H1 (cell line): ENCODE data around the gene DNAH8. TPM values are rescaled to one million over a fixed set of nuclear protein-coding genes. Genes with fewer than 3 reads are reported as not detected.

Experiments
- CHD2 ChIP-seq: IDR thresholded peaks from 2 replicates; pipeline ENCODE4 v1.6.1; 2012; ENCODE audit warnings: low read length, improper control_type of control experiment
- CTCF ChIP-seq, 3 experiments: IDR thresholded peaks; 1 replicate in 2 of 3; 2 replicates in 1 of 3; pipeline versions ENCODE4 v1.5.1 to v1.6.1; 2011; ENCODE audit warnings: low read length in 3 of 3, mild to moderate bottlenecking in 3 of 3, inconsistent platforms in 2 of 3, low read depth in 1 of 3, moderate library complexity in 1 of 3; ENCODE audit not compliant: insufficient read depth in 1 of 3; ENCODE audit errors: control extremely low read depth in 1 of 3
- HDAC6 ChIP-seq: IDR thresholded peaks from one replicate; pipeline ENCODE4 v1.7.1; 2012; ENCODE audit warnings: low read depth, mild to moderate bottlenecking, inconsistent platforms, low read length, moderate library complexity
- RNF2 ChIP-seq: fragments of 200-900, 300-1000 bp; sonication (generic); IDR thresholded peaks from 2 replicates; pipeline ENCODE4 v1.7.1; 2016; ENCODE audit warnings: borderline replicate concordance, low read depth, mild to moderate bottlenecking, antibody characterized with exemption, low read length; ENCODE audit not compliant: poor library complexity, severe bottlenecking; ENCODE audit errors: missing control alignments
- polyA plus RNA-seq, 7 experiments: library from polyadenylated mRNA; depleted of rRNA in 3 of 7; stranded (reverse) in 5 of 7; unstranded in 2 of 7; fragments of >200 nt in 5 of 7; fragments of 200-250 nt in 2 of 7; gene quantifications; 1 replicate in 5 of 7; 2 replicates in 1 of 7; 4 replicates in 1 of 7; pipeline versions ENCODE4 v1.2.1 to v1.2.3, GENCODE V29; 2011 to 2013; ENCODE audit warnings: missing spikeins in 2 of 7, mixed read lengths in 2 of 7
- total RNA-seq: library from RNA; stranded (reverse); fragmentation: NEBNext Ultra II Directional; extraction: Animal tissue kit (Norgen Biotek cat#: 25700); gene quantifications from 2 replicates; pipeline ENCODE4 v1.2.1, GENCODE V29; 2021

Gene DNAH8
- total and polyA plus RNA-seq, 2 of the 8 experiments (the other 6 are each of a cell fraction or from before 2014, with no cell fraction given) = under 0.01 TPM; not detected in 1

- no peak for TF ChIP-seq CHD2
- no peak for TF ChIP-seq RNF2
- no peak for TF ChIP-seq HDAC6
- no peak for TF ChIP-seq CTCF (IDR thresholded peaks at IDR 0.05; ENCODE audit: control extremely low read depth in 1 of 3, insufficient read depth in 1 of 3, low read depth in 1 of 3, low read length in 3 of 3)
- TF ChIP-seq, all 59 proteins: peak for 0
Observed at GRCh38 chr6:38789256-38789655, 74.1 kb downstream of the DNAH8 start (continued).
